Sigmoid colon (tissue), 7 donors: ENCODE data around the gene CARD19. TPM values are rescaled to one million over a fixed set of nuclear protein-coding genes. Genes with fewer than 3 reads are reported as not detected.
A peak's percentile ranks its signal among the peaks of the same experiment; 100 is the strongest.

Experiments used
- DNase-seq: peaks from one replicate; pipeline ENCODE4 v3.0.0-alpha.2; 2019
- H3K27ac ChIP-seq, 4 donors: fragments of 200-600 bp; sonication (generic); one replicate each; pipeline ENCODE4 v1.5.1; 2016 to 2019; ENCODE audit warnings: mild to moderate bottlenecking in 1 of 4
- H3K27me3 ChIP-seq, 3 donors: fragments of 200-600 bp; sonication (generic); one replicate each; pipeline ENCODE4 v1.5.1; 2019; ENCODE audit warnings: mild to moderate bottlenecking in 1 of 3
- H3K36me3 ChIP-seq, 4 donors: fragments of 200-600 bp; sonication (generic); one replicate each; pipeline ENCODE4 v1.5.1; 2016 to 2019
- H3K4me1 ChIP-seq, 4 donors: fragments of 200-600 bp; sonication (generic); one replicate each; pipeline ENCODE4 v1.5.1; 2017 to 2019
- H3K4me3 ChIP-seq, 4 donors: fragments of 200-600 bp; sonication (generic); one replicate each; pipeline ENCODE4 v1.5.1; 2017 to 2019; ENCODE audit warnings: mild to moderate bottlenecking in 2 of 4, moderate library complexity in 1 of 4
- H3K9me3 ChIP-seq, 4 donors: fragments of 200-600 bp in 3 of 4; sonication (generic) in 3 of 4; one replicate each; pipeline versions ENCODE4 v1.5.1 to v1.6.1; 2013 to 2019
- EP300 ChIP-seq, 4 donors: sonication (generic); formaldehyde crosslinking; IDR thresholded peaks; one replicate each; pipeline ENCODE4 v1.6.1; 2017; ENCODE audit warnings: antibody characterized with exemption in 4 of 4
- POLR2A ChIP-seq, 2 donors: fragments of 450-650 bp; IDR thresholded peaks; one replicate each; pipeline ENCODE4 v1.6.1; 2016; ENCODE audit warnings: antibody characterized with exemption in 2 of 2, mild to moderate bottlenecking in 2 of 2, moderate library complexity in 2 of 2
- POLR2AphosphoS5 ChIP-seq, 4 donors: sonication (generic); formaldehyde crosslinking; IDR thresholded peaks; one replicate each; pipeline ENCODE4 v1.6.1; 2017; ENCODE audit warnings: antibody characterized with exemption in 4 of 4
- WGBS, 2 donors: extraction: QIAGEN DNeasy Blood & Tissue Kit; methylation state at CpG; one replicate each; pipeline ENCODE4 v1.1.7; 2013; 5-methylcytosine and 5-hydroxymethylcytosine counted together
- intact Hi-C: fragments of 100-400 bp; cut with DNase I; formaldehyde crosslinking; loops from one replicate; pipeline ENCODE4 v1.15.1; 2023
- polyA plus RNA-seq, 3 donors: library from polyadenylated mRNA; stranded (reverse); fragments of 200-250 nt; gene quantifications; one replicate each; pipeline ENCODE4 v1.2.3, GENCODE V29; 2013
- total RNA-seq, 4 donors: library from RNA; depleted of rRNA; stranded (reverse); fragments of >200 nt; gene quantifications; one replicate each; pipeline ENCODE4 v1.1.0, GENCODE V29; 2016
- TF ChIP-seq, protein P1 (sequence below), 4 experiments: fragments of 450-650 bp in 3 of 4; fragments of 200-600 bp in 1 of 4; IDR thresholded peaks; one replicate each; pipeline ENCODE4 v1.5.1; 2016 to 2019; ENCODE audit warnings: antibody characterized with exemption in 4 of 4, mild to moderate bottlenecking in 3 of 4, moderate library complexity in 2 of 4
- donor health status: healthy with polysubstance abuse.
- donor health status: Bipolar disorder and iron deficiency.
- donor health status: healthy.

The CARD19 gene
- total and polyA plus RNA-seq, 7 donors: 51.2 to 88.4 (median 82.3) TPM

GRCh38 chr9:93111001-93111370 is 15.0 kb downstream of the CARD19 start:
- TF ChIP-seq EP300 (IDR thresholded peaks at IDR 0.05): no peak
- no peak for TF ChIP-seq POLR2A (IDR thresholded peaks at IDR 0.05)
- TF ChIP-seq, protein P1, sequence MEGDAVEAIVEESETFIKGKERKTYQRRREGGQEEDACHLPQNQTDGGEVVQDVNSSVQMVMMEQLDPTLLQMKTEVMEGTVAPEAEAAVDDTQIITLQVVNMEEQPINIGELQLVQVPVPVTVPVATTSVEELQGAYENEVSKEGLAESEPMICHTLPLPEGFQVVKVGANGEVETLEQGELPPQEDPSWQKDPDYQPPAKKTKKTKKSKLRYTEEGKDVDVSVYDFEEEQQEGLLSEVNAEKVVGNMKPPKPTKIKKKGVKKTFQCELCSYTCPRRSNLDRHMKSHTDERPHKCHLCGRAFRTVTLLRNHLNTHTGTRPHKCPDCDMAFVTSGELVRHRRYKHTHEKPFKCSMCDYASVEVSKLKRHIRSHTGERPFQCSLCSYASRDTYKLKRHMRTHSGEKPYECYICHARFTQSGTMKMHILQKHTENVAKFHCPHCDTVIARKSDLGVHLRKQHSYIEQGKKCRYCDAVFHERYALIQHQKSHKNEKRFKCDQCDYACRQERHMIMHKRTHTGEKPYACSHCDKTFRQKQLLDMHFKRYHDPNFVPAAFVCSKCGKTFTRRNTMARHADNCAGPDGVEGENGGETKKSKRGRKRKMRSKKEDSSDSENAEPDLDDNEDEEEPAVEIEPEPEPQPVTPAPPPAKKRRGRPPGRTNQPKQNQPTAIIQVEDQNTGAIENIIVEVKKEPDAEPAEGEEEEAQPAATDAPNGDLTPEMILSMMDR (IDR thresholded peaks at IDR 0.05): no peak
- no peak for TF ChIP-seq POLR2AphosphoS5 (IDR thresholded peaks at IDR 0.05)
- DNase-seq: peak; percentile 56
- H3K36me3 ChIP-seq: peaks cover 7 to 55% (median 46%) of the 10 kb centered on the region in 4 donors
- intact Hi-C loops: loop anchor here (5.0 kb wide), 1 partner anchor 41 kb away; no protein-coding TSS in a partner anchor
- WGBS, 2 donors: 88 to 91% methylated on average over 11 of the region's 11 CpGs
- peaks cover 0 to 7% (median 3%) of the 10 kb centered on the region in 4 donors for H3K4me1 ChIP-seq
- H3K27me3 ChIP-seq: no peaks in the 10 kb centered on the region
- H3K4me3 ChIP-seq: no peak overlapping the region
- H3K27ac ChIP-seq: no peak overlapping the region
- no peaks in the 10 kb centered on the region for H3K9me3 ChIP-seq

- Histone ChIP-seq H3K9me3 (no peaks in the 10 kb centered on the region), H3K27ac (no peak overlapping the region), H3K4me3 (no peak overlapping the region), H3K27me3 (no peaks in the 10 kb centered on the region), H3K4me1 (peaks cover 0 to 7% (median 3%) of the 10 kb centered on the region in 4 donors), H3K36me3 (peaks cover 7 to 55% (median 46%) of the 10 kb centered on the region in 4 donors)
- 77 to 90% methylated on average over 18 of the region's 18 CpGs for WGBS, 2 donors
- intact Hi-C loops: loop anchor here (5.0 kb wide), 1 partner anchor 41 kb away; no protein-coding TSS in a partner anchor
- DNase-seq: peak; percentile 63
- no peak for TF ChIP-seq POLR2A (IDR thresholded peaks at IDR 0.05)
- TF ChIP-seq, protein P1 (IDR thresholded peaks at IDR 0.05): no peak
- no peak for TF ChIP-seq EP300 (IDR thresholded peaks at IDR 0.05)
- no peak for TF ChIP-seq POLR2AphosphoS5 (IDR thresholded peaks at IDR 0.05)
These were observed 15.5 kb downstream of the CARD19 start for GRCh38 chr9:93111371-93112115.

- WGBS, 2 donors: 84 to 90% methylated on average over 15 of the region's 15 CpGs
- intact Hi-C loops: loop anchor here (5.0 kb wide), 1 partner anchor 40 kb away; no protein-coding TSS in a partner anchor
- no peak overlapping the region for H3K4me3 ChIP-seq
- no peaks in the 10 kb centered on the region for H3K9me3 ChIP-seq
- no peaks in the 10 kb centered on the region for H3K27me3 ChIP-seq
- TF ChIP-seq, protein P1 (IDR thresholded peaks at IDR 0.05): no peak
- TF ChIP-seq EP300 (IDR thresholded peaks at IDR 0.05): no peak
- peaks cover 7 to 55% (median 46%) of the 10 kb centered on the region in 4 donors for H3K36me3 ChIP-seq
- H3K27ac ChIP-seq: no peak overlapping the region
- H3K4me1 ChIP-seq: peaks cover 0 to 7% (median 3%) of the 10 kb centered on the region in 4 donors
- peak; percentile 58 for DNase-seq
These were observed 16.3 kb downstream of the CARD19 start for GRCh38 chr9:93112116-93112863.

GRCh38 chr9:93112864-93113389 is 16.9 kb downstream of the CARD19 start:
- intact Hi-C loops: loop anchor here (5.0 kb wide), 1 partner anchor 39 kb away; no protein-coding TSS in a partner anchor
- Histone ChIP-seq H3K36me3 (peaks cover 7 to 53% (median 41%) of the 10 kb centered on the region in 4 donors), H3K4me1 (peaks cover 0 to 7% (median 3%) of the 10 kb centered on the region in 4 donors), H3K27me3 (no peaks in the 10 kb centered on the region), H3K27ac (no peak overlapping the region), H3K4me3 (no peak overlapping the region), H3K9me3 (no peaks in the 10 kb centered on the region)
- DNase-seq: no peak
- no peak for TF ChIP-seq POLR2A (IDR thresholded peaks at IDR 0.05)
- TF ChIP-seq POLR2AphosphoS5 (IDR thresholded peaks at IDR 0.05): no peak
- TF ChIP-seq EP300 (IDR thresholded peaks at IDR 0.05): no peak
- TF ChIP-seq, protein P1 (IDR thresholded peaks at IDR 0.05): no peak
- 89 to 95% methylated on average over 13 of the region's 13 CpGs for WGBS, 2 donors
